OCI-LY7 (cell line): ENCODE data around the gene IRF8. TPM values are rescaled to one million over a fixed set of nuclear protein-coding genes. Genes with fewer than 3 reads are reported as not detected.
A peak's percentile ranks its signal among the peaks of the same experiment; 100 is the strongest.

Experiments used
- BruUV-seq: library from RNA; stranded (reverse); fragments of 400-500 nt; replicated peaks from 2 replicates; lab custom pipeline; 2021; lab: Mats Ljungman, UMichigan
- CTCF ChIA-PET: fragments of 300-600 bp; sonication (Branson Sonifier 250); formaldehyde crosslinking; loops from one replicate; lab custom pipeline; 2022; ENCODE audit warnings: antibody characterized with exemption; ENCODE audit not compliant: unreplicated experiment; lab: Charles Lee
- POLR2A ChIA-PET: fragments of 300-600 bp; sonication (Branson Sonifier 250); formaldehyde crosslinking; loops from one replicate; lab custom pipeline; 2022; ENCODE audit warnings: antibody characterized with exemption; lab: Charles Lee
- DNase-seq: peaks from one replicate; pipeline ENCODE4 v3.0.0-alpha.2; 2015; ENCODE audit warnings: low spot score
- H2AFZ ChIP-seq: fragments of 200-600 bp; sonication (generic), shearing (Covaris generic); 2 replicates; pipeline ENCODE4 v1.6.1; 2014; ENCODE audit warnings: mild to moderate bottlenecking, antibody characterized with exemption, low read length, moderate library complexity
- H3K27ac ChIP-seq: fragments of 200-600 bp; sonication (generic); 2 replicates; pipeline ENCODE4 v1.5.1; 2014; ENCODE audit warnings: mixed run types, low read depth, mild to moderate bottlenecking, moderate library complexity, low read length, inconsistent platforms; ENCODE audit not compliant: poor library complexity, severe bottlenecking
- H3K36me3 ChIP-seq: fragments of 200-600 bp; sonication (generic); 2 replicates; pipeline ENCODE4 v1.6.1; 2014; ENCODE audit warnings: mild to moderate bottlenecking, antibody characterized with exemption, low read length, moderate library complexity, mixed read lengths; ENCODE audit not compliant: insufficient read depth
- H3K4me1 ChIP-seq: fragments of 200-600 bp; sonication (generic); 2 replicates; pipeline ENCODE4 v1.5.1; 2014; ENCODE audit warnings: mild to moderate bottlenecking, low read length; ENCODE audit not compliant: insufficient read depth, poor library complexity, severe bottlenecking
- H3K4me2 ChIP-seq: fragments of 200-600 bp; sonication (generic); 2 replicates; pipeline ENCODE4 v1.6.1; 2014; ENCODE audit warnings: mild to moderate bottlenecking, low read length
- H3K4me3 ChIP-seq: fragments of 200-600 bp; sonication (generic); 2 replicates; pipeline ENCODE4 v1.5.1; 2014; ENCODE audit warnings: mild to moderate bottlenecking, low read depth, low read length; ENCODE audit not compliant: poor library complexity, severe bottlenecking
- H3K79me2 ChIP-seq: fragments of 200-600 bp; sonication (generic); 2 replicates; pipeline ENCODE4 v1.6.1; 2016; ENCODE audit warnings: low read depth, mild to moderate bottlenecking, low read length, moderate library complexity, mixed read lengths; ENCODE audit not compliant: insufficient read depth
- H3K9me2 ChIP-seq: fragments of 200-600 bp; sonication (generic); 2 replicates; pipeline ENCODE4 v1.6.1; 2016; ENCODE audit warnings: mild to moderate bottlenecking, low read length, mixed read lengths; ENCODE audit not compliant: insufficient read depth
- H3K9me3 ChIP-seq: fragments of 200-600 bp; sonication (generic); 2 replicates; pipeline ENCODE4 v1.6.1; 2014; ENCODE audit warnings: mild to moderate bottlenecking, mixed run types, low read length, mixed read lengths
- H4K20me1 ChIP-seq: fragments of 200-600 bp; sonication (generic); 2 replicates; pipeline ENCODE4 v1.6.1; 2014; ENCODE audit warnings: mild to moderate bottlenecking, antibody characterized with exemption, low read length, moderate library complexity, mixed read lengths; ENCODE audit not compliant: insufficient read depth
- EZH2phosphoT487 ChIP-seq: fragments of 200-600 bp; sonication (generic); IDR thresholded peaks from 2 replicates; pipeline ENCODE4 v1.6.1; 2018; ENCODE audit warnings: low read depth, borderline replicate concordance, mild to moderate bottlenecking, mixed run types, antibody characterized with exemption, low read length, moderate library complexity, mixed read lengths
- intact Hi-C: fragments of 100-400 bp; cut with micrococcal nuclease; formaldehyde crosslinking; loops from one replicate; pipeline ENCODE4 v1.10.0; 2022; ENCODE audit not compliant: unreplicated experiment
- total RNA-seq, 2 experiments: library from RNA; depleted of rRNA in 1 of 2; stranded (reverse); fragments of >200 nt in 1 of 2; shearing (Covaris generic) in 1 of 2; gene quantifications; 2 replicates each; pipeline ENCODE4 v1.2.3, GENCODE V29; 2014 to 2022
- TF ChIP-seq, protein P1 (sequence below): fragments of 200-600 bp; sonication (generic); conservative IDR thresholded peaks from 2 replicates; pipeline ENCODE4 v1.5.1; 2014; ENCODE audit warnings: mild to moderate bottlenecking, antibody characterized with exemption, low read length, moderate library complexity, mixed read lengths

IRF8 gene
- total RNA-seq, 2 experiments from 2014 or later = 181 to 224 TPM

DNA sequence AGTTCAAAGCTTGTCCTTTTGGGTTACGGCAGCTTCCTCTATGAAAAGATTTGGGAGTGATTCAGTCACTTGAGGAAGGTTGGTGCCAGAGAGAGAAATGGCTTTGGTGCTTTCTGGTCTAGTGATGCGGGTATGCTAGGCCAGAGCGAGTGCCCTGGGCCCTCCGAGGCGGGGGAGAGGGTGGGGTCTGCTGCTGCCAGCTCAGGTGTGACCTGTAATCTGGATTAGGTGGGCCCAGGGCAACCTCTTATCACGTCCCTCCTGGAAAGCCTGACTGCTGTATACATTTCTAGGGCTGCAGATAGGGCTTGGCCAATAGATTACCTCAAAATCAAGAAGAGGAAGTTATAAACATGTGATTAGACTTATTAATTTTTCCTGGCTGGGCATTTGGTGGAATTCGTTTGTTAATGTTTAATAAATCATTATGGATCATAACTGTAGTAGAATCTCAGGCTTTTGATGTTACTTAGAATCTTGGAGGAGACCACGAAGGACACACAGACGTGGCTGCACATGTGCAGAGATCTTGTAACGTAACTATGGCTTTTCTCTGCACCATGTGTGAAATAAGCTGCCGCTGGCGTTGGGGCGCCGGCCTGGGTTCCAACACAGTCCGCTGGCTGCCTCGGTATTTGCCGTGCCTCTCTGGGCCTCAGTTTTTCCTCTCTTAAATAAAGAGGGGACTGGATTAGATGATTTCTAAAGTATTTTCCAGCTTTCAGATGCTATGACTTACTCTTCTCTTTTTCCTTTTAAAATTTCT is 1.2 kb downstream of the IRF8 start:
- no TSS peak for BruUV-seq
- peak; percentile 48 for DNase-seq
- Histone ChIP-seq H3K9me3 (no peaks in the 10 kb centered on the region), H3K79me2 (peaks cover 75% of the 10 kb centered on the region), H4K20me1 (peaks cover 5% of the 10 kb centered on the region; the same call in 1 of the 2 replicates), H3K9me2 (no peaks in the 10 kb centered on the region), H3K27ac (peak overlapping the region; percentile 99), H3K4me3 (peak overlapping the region; percentile 96), H3K36me3 (peaks cover 61% of the 10 kb centered on the region), H3K4me1 (peaks cover 52% of the 10 kb centered on the region), H3K4me2 (peak overlapping the region; percentile 85), H2AFZ (no peak overlapping the region)
- POLR2A ChIA-PET = interaction anchor here (0.7 to 3.7 kb wide), 7 partner anchors 9 to 93 kb away, joined by 3 to 27 read pairs (median 3); no protein-coding TSS in a partner anchor
- CTCF ChIA-PET = interaction anchor here (1.1 to 1.5 kb wide), 2 partner anchors 8 to 10 kb away, joined by 3 to 5 read pairs; no protein-coding TSS in a partner anchor
- intact Hi-C loops = loop anchor here (5.0 to 10.0 kb wide), 4 partner anchors 143 to 1485 kb away; partner anchors contain the start of genes FBXO31 and GINS2
- no peak for TF ChIP-seq EZH2phosphoT487
- TF ChIP-seq, protein P1, sequence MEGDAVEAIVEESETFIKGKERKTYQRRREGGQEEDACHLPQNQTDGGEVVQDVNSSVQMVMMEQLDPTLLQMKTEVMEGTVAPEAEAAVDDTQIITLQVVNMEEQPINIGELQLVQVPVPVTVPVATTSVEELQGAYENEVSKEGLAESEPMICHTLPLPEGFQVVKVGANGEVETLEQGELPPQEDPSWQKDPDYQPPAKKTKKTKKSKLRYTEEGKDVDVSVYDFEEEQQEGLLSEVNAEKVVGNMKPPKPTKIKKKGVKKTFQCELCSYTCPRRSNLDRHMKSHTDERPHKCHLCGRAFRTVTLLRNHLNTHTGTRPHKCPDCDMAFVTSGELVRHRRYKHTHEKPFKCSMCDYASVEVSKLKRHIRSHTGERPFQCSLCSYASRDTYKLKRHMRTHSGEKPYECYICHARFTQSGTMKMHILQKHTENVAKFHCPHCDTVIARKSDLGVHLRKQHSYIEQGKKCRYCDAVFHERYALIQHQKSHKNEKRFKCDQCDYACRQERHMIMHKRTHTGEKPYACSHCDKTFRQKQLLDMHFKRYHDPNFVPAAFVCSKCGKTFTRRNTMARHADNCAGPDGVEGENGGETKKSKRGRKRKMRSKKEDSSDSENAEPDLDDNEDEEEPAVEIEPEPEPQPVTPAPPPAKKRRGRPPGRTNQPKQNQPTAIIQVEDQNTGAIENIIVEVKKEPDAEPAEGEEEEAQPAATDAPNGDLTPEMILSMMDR = no peak

DNA sequence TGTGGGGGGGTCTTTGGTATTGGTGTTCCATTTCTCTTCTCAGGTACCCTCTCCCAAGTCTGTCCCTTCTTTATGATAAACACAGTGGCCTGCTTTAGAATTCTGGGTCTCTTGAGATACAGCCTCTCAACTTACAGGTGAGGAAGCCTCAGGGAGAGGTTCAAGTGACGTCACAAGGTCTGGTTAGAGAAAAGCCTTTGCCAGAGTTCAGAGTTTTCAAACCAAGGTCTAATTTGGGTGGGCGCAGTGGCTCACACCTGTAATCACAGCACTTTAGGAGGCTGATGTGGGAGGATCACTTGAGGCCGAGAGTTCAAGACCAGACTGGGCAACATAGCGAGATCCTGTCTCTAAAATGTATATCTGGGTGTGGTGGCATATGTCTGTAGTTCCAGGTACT is 2.1 kb downstream of the IRF8 start:
- no peak for TF ChIP-seq EZH2phosphoT487
- TF ChIP-seq, protein P1 = no peak
- Histone ChIP-seq H3K79me2 (peaks cover 84% of the 10 kb centered on the region), H3K4me2 (peak overlapping the region; percentile 85), H3K4me1 (peaks cover 61% of the 10 kb centered on the region), H4K20me1 (peaks cover 5% of the 10 kb centered on the region; the same call in 1 of the 2 replicates), H2AFZ (no peak overlapping the region), H3K9me3 (no peaks in the 10 kb centered on the region), H3K9me2 (no peaks in the 10 kb centered on the region), H3K27ac (peak overlapping the region; percentile 99), H3K36me3 (peaks cover 70% of the 10 kb centered on the region), H3K4me3 (peak overlapping the region; percentile 96)
- DNase-seq = peak; percentile 32
- no TSS peak for BruUV-seq
- ChIA-PET CTCF (no interaction called here), POLR2A (interaction anchor here (3.7 kb wide), 1 partner anchor 8 kb away, joined by 27 read pairs; no protein-coding TSS in a partner anchor)
- intact Hi-C loops = loop anchor here (5.0 to 10.0 kb wide), 4 partner anchors 144 to 1484 kb away; partner anchors contain the start of genes FBXO31 and GINS2
